Glomerular endothelial cell (primary cell): Measurements from ENCODE around the gene RAPGEF2. TPM values are rescaled to one million over a fixed set of nuclear protein-coding genes. Genes with fewer than 3 reads are reported as not detected.
A peak's percentile ranks its signal among the peaks of the same experiment; 100 is the strongest.
"Not testable (repeated sequence)": the region's sequence is repeated elsewhere in the genome, so short reads cannot be mapped to it uniquely, and the experiment has no call there.

Source experiments
- DNase-seq: peaks from one replicate; pipeline ENCODE4 v3.0.0-alpha.2; 2011; ENCODE audit warnings: low read depth, low spot score; ENCODE audit errors: extremely low read depth
- total RNA-seq: library from RNA; depleted of rRNA; stranded (reverse); fragments of >200 nt; gene quantifications from 2 replicates; pipeline ENCODE4 v1.2.3, GENCODE V29; 2015

The RAPGEF2 gene
- total RNA-seq, 1 donor from 2014 or later, result 57.3 TPM

DNA sequence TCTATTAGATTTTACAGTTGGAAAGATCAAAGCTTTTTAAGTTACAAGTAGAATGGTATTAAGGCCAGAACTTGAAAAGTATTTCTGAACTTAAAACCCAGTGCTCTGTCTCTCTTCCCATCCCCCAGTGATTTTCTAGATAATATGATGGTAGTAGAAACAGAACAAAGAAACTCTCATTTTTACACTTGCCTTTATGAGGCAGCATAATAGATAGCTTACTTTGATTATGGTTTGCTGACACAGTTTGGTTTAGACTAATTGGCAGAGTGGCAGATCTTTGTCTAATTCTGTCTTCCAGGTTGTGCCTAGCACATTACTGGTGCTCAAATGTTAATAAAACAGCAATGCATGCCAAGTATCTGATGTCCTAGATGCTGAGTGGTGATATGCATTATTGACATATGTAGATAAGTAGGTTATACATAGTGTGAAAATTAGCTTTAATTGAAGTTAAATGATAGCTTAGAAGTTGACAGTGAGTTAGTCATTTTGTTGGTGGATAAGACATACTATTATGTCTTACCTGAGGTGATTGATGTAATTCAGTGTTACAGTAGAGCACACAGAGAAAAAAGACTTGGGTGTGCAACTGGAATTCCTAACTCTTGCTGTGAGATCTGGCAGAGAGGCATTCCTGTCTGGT is 4.3 kb upstream of the RAPGEF2 start:
- DNase-seq, result no peak

DNA sequence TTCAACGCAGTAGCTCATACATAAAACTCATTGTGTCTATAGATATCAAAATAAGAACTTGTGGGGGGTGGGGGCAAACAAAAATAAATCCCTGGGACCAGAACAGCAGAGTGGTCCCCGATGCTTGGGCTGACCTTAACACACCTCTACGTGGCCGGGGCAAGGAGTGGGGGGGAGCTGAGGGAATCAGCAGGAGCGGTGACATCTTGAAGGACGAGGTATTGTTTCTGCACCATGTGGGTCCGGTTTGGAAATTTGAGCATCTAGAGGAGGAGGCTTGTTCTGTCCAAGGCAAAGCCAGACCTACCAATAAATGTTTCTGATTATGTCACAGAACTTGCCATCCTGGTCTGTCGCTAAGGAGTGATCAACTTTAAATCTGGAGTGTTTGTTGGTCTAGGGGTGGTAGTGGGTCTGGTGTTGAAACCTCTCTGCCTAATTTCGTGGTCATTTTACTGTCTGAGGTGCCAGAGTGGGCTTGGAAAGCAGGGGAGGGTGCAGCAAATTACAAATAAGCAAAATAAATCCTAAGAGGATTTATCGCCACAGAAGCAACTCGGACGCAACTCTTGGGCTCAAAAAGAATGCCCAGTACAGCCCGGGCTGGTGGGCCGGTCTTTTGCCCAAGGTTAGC is 774 bp upstream of the RAPGEF2 start:
- no peak for DNase-seq

DNA sequence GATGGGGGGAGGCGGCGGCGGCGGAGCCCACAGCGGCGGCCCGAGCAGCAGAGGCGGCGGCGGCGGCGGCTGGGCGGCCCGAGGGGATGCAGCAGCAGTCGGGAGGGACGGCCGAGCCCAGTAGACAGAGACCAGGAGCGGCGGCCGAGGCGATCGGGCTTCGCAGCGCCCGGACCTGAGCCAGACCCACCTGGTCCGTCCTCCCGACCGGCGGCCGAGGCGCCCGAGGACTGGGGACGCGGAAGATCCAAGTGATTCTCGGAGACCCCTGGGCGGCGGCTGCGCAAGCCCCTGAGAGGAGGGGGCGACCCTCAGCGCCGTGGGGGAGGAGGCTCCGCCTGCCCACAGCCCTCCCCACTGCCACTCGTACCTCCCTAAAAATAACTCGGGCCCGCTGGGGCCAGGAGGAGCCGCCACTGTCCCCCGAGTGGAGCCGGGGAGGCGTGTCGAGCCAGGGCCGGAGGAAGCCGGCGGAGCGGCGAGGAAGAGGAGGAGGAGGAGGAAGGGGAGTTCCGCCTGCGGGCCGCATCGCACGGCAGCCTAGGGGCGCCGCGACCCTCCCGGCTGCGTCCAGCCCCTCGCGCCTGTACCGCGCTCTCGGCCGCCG is 608 bp downstream of the RAPGEF2 start:
- DNase-seq, result no peak

DNA sequence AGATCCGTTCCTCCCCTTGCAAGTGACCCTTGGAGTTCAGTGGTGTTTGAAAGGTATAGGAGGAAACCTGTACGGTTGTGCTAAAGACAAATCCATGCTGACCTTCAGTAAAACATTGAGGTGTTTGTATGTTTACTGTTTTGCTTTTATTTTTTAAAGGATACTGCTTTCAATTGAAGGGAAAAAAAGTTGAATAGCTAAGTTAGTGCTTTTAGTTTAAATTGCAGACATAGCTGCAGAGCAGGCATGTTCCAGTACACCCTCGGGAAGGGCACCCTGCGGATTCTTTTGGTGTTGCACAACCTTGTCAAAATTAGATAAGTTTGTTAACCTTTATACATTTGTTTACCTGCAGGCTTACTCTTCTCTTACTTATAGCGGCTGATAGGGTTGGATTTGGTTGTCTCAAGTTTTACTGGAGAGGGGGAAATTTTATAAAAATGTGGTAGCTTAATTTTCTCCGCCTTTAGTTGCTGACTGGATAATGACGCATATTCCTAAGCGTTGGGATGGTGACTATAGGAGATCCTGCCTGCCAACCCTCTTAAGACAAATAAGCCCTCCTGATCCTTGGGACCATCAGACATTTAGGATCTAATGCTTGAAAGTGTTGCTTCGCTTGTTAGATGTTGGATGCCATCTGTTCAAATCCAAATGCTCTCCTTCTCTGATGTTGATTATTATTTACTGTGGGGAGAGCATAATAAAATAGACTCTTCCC is 2.0 kb downstream of the RAPGEF2 start:
- DNase-seq, result no peak

DNA sequence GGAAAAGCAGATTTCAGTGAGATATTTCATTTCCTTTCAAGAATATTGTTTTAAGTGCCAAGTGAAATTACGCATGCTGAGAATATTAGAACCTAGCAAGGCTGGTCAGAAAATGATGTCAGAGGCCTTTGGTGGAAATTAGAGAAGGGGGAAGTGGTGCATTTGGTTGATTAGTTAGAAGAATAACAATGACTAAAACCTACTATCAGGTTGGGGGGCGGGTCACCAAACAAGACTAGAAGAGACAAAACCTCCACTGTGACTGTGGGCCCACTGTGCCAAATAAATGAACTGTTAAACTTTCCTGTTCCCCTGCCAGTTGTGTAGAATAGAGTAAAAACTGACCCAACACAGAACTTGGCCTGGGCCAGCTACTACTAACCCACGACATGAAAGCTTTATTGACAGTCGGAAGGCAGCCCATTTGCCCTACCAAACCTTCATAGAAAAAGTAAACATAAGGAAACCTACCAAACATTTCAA is 2.9 kb downstream of the RAPGEF2 start:
- peak; percentile 86 for DNase-seq

DNA sequence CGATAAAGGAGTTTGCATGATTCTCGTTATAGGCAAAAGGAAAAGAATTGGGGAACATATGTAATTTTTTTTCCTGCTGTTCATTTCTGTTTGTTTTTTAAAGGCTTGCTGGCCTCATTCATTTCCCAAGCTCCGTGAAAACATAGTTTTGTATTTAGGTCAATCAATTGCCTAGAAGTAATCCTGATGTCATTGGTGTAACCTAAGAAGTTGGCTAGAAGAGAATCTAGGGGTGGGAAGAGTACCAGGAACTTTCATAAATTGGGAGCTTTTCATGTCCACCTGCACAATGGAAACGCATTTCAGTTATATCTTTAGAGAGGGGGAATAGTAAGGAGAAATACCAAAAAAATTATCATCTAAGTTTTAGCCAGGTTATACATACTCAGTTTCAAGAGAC is 3.8 kb downstream of the RAPGEF2 start:
- no peak for DNase-seq

DNA sequence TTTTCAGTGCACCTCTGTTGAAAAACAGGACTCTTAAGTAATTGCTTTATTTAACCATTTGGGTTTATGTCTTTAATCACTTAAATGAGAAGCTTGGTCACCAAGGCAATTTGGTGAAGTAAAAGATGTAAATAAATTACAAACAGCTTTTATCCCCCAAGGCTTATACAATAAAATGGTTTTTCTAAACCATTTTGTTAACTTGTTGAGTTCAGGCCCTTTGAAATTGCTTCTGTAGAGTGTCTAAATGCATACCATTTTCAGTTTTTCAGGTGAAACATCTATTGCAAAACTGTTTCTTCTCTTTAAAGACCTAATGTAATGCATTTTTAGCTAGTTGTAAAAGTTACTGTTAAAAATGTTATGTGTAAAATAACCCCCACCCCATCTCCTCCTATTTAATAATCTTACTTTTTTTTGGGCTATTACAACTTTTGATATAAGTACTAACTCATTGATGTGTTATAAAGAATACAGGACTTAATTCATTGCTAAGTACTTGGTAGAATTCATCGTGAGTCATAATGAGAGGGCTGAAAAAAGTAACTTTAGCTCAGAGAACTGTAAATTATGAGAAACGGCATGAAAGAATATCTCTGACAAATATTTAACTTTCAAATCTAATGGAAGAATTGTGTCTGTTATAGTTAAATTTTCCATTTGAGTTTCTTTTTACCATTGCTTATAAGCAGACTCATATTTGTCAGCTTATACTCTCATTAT is 4.5 kb downstream of the RAPGEF2 start:
- DNase-seq, result no peak

DNA sequence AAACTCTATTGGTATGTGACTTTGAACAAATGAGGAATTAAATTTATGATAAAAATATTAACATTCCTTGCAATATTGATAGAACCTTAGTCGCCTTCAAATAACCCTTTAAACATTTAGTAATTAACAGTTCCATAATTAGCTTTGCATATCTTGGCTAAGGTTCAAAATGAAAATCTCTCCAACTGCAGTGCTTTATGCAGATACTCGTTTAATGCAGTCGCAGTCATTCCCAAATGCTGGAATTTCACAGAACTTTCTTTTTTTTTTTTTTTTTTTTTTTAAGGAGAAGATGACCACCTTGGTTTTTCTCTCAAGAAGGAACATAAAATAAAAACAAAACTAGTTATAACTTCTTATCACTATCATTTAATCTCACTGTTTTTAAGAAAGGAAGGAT is 5.2 kb downstream of the RAPGEF2 start:
- DNase-seq, result no peak

DNA sequence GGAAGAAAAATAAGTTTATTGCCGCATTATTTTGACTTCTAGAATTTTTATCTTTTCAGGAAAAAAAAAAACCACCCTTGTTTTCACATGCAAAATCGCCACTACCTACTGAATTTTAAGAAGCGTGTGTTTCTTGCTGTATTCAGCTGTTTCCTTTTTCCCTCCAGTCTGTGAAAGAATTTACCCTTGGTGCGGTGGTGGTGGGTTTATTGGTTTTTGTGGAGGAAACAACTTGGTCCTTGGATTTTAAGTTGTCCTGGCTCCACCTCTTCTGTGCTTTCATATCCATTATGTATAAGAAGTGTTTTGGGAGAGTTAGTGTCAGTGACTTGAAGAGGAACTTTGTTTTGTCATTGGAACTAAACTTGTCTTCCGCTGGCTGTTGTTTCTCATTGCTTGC is 8.1 kb downstream of the RAPGEF2 start:
- no peak for DNase-seq

DNA sequence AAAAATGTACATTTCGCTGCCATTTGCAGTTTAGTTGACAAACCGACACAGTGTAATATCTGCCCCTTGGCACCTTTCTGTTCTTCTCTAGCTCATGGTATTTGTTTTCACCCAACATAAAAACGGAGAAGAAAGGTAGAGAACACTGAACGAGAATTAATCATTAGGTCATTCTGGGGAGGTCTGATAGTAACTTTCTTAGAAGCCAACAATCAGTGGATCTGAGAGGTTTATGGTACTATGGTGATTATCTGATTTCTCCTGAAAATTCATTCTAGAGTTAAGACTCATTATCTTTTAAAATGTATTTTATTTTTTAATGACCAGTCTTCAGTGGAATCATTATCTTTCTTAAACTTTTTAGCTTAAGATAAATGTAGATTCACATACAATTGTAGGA is 8.5 kb downstream of the RAPGEF2 start:
- no peak for DNase-seq

DNA sequence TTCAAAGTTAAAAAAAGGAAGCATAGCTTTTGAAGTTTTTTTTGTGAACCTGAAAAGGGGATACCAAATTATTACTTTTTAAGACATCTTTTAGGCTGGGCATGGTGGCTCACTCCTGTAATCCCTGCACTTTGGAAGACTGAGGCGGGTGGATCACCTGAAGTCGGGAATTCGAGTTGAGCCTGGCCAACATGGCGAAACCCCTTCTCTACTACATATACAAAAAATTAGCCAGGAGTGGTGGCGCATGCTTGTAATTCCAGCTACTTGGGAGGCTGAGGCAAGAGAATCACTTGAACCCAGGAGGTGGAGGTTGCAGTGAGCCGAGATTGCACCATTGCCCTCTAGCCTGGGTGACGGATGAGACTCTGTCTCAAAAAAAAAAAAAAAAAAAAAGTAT is 10.5 kb downstream of the RAPGEF2 start:
- not testable (repeated sequence) for DNase-seq

DNA sequence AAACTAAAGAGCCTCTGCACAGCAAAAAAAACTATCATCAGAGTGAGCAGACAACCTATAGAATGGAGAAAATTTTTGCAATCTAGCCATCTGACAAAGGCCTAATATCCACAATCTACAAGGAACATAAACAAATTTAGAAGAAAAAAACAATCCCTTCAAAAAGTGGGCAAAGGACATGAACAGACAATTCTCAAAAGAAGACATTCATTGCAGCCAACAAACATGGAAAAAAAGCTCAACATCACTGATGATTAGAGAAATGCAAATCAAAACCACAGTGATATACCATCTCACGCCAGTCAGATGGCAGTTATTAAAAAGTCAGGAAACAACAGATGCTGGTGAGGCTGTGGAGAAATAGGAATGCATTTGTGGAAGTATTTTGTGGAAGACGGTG is 13.2 kb downstream of the RAPGEF2 start:
- DNase-seq, result not testable (repeated sequence)

DNA sequence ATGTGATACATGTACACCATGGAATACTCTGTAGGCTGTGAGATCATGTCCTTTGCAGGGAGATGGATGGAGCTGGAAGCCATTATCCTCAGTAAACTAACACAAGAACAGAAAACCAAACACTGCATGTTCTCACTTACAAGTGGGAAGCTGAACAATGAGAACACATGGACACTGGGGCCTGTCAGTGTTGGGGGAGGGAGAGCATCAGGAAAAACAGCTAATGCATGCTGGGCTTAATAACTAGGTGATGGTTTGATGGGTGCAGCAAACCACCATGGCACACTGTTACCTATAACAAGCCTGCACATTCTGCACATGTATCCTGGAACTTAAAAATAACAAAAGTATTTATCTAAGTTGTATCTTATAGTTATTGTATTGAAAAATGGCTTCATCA is 13.8 kb downstream of the RAPGEF2 start:
- DNase-seq, result not testable (repeated sequence)

DNA sequence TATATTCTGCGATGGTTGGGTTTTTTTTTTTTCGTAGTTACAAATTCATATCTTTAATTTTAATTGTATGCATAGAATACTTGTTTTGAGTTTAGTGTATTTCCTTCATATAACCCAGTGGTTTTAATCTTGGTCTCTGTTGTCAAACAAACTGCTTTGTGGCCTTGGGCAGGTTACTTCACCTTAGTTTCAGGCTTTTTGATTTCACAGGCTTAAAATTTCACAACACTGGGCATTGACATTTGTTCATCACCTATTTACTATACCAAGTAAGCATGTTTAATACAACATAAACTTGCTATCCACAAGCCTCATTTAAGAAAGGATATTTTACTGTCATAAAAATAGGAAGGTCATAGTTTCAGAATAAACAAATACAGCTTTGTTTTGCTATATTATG is 14.7 kb downstream of the RAPGEF2 start:
- no peak for DNase-seq

DNA sequence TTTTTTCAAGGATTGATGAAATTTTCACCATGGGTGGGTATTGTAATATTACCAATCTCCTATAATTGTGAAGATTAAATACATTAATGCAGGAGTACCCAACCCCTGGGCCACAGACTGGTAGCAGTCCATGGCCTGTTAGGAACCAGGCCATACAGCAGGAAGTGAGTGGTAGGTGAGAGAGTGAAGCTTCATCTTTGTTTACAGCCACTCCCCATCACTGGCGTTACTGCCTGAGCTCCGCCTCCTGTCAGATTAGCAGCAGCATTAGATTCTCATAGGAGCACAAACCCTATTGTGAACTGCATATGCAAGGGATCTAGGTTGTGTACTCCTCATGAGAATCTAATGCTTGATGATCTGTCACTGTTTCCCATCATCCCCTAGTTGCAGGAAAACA is 15.1 kb downstream of the RAPGEF2 start:
- DNase-seq, result no peak

DNA sequence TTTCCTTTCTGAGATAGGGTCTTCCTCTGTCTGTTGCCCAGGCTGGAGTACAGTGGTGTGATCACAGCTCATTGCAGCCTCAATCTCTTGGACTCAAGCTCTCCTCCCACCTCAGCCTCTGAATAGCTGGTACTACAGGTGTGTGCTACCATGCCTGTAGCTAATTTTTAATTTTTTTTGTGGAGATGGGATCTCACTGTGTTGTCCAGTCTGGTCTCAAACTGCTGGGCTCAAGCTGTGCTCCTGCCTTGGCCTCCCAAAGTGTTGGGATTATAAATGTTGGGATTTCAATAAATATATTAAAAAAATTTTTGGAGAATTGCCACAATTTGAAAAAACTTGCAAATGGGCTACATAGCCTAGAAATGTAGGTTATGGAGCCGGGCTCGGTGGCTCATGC is 18.5 kb downstream of the RAPGEF2 start:
- no peak for DNase-seq

DNA sequence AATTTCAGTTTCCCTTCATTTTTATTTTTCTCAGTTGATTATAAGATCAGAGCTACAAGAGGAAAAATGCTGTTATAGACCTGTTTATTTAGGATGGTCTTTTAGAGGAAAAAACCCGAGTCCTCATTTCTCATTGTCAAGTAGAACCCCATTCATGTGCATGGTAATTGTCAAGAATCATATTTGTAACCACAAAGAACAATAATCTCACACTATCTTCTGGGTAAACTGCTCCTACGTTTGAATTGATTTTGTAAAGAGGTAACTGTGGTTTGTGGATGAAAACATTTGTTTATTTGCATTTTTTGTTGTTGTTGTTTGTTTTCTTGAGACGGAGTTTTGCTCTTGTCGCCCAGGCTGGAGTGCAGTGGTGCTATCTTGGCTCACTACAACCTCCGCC is 23.8 kb downstream of the RAPGEF2 start:
- DNase-seq, result no peak

DNA sequence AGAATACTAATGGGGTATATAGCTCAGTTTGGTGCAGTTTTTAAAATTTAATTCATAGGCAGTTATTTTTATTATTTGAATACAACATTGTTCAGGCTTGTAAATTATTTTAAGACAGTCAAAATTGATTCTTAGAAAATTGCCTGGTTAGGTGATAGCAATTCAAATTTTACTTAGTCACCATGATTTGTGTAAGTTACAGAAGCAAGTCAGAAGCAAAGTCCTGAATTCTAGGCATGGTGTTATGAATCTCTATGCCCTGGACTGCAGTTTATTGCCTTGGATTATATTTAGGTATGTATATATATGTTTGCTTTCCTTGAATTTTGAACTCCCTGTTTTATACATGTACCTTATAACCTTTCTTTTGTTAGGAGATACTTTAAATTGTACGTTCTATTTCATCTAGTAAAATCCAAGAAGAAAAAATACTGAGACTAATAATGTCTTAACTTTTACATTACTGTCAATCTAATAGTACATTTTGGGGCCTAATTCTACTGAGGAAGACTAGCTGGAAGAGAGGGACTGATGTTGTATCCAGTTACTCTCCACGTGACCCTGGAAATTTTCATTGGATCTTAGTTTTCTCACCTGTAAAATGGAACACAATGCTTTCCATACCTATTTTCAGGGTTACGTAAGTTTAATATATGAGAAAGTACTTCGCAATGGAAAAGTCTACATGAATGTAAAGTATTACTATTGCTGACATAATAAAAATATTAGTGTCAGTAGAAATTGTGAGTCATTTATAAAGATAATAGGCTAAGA is 25.1 kb downstream of the RAPGEF2 start:
- DNase-seq, result no peak

DNA sequence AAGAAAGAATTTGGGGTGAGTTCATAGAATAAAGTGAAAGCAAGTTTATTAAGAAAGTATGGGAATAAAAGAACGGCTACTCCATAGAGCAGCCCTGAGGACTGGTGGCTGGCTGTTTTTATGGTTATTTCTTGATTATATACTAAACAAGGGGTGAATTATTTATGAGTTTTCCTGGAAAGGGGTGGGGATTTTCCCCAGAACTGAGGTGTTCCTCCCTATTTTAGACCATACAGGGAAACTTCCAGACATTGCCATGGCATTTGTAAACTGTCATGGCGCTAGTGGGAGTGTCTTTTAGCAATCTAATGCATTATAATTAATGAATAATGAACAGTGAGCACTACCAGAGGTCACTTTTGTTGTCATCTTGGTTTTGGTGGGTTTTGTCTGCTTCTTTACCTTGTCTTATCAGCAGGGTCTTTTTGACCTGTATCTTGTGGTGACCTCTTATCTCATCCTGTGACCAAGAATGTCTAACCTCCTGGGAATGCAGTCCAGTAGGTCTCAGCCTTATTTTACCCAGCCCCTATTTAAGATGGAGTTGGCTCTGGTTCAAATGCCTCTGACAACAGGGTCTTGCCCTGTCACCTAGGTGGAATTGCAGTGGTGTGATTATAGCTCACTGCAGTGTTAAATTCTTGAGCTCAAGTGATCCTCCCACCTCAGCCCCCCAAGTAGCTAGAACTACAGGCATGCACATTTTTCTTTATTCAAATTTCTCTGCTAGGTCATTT is 27.1 kb downstream of the RAPGEF2 start:
- DNase-seq, result no peak

DNA sequence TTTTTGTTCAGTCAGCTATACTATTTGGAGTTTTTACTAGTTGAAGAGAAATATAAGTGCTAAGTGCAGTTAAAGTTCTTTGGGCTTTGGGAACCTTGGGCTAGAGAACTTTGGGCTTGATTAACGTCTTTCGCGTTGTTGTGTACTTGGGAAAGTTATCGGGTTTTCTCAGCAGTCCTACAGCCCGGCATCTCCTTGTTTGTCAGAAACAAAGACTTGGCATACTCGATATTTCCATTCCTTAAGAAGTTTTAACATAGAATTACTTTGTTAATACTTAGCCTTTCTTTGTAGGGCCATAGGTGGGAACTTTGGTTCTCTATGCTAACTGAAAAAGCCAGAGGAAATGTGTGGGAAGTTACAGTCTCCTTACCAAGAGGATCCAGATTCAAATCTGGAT is 28.7 kb downstream of the RAPGEF2 start:
- no peak for DNase-seq
